Loucy (cell line): Measurements from ENCODE around the gene ACTA2.

ENCODE experiments used
- EZH2phosphoT487 ChIP-seq: fragments of 200-600 bp; IDR thresholded peaks from 2 replicates; pipeline ENCODE4 v1.6.1; 2018; ENCODE audit warnings: antibody characterized with exemption, mild to moderate bottlenecking, moderate library complexity, borderline replicate concordance
- TF ChIP-seq, protein P1 (sequence below): fragments of 200-600 bp; sonication (generic); conservative IDR thresholded peaks from 2 replicates; pipeline ENCODE4 v1.5.1; 2014; ENCODE audit warnings: mild to moderate bottlenecking, antibody characterized with exemption, low read length

DNA sequence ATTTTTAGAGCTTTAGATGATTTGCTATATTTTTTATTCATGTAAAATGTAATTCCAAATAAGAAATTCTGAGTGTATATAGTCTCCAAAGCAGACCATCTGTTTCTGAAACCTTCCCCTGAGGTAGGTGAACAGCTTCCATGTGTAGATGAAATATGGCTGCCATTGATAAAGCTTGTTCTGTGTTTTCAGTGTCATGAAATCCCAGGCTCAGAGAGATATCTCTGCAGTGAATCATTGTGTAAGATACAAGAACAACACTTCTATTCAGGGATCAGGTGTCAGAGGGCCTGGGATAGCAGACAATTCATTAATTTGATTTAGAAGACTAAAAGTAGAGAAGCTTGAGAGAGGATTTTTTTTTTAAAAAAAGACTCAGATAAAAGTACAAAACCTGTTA is 29.1 kb downstream of the ACTA2 start:
- TF ChIP-seq, protein P1, sequence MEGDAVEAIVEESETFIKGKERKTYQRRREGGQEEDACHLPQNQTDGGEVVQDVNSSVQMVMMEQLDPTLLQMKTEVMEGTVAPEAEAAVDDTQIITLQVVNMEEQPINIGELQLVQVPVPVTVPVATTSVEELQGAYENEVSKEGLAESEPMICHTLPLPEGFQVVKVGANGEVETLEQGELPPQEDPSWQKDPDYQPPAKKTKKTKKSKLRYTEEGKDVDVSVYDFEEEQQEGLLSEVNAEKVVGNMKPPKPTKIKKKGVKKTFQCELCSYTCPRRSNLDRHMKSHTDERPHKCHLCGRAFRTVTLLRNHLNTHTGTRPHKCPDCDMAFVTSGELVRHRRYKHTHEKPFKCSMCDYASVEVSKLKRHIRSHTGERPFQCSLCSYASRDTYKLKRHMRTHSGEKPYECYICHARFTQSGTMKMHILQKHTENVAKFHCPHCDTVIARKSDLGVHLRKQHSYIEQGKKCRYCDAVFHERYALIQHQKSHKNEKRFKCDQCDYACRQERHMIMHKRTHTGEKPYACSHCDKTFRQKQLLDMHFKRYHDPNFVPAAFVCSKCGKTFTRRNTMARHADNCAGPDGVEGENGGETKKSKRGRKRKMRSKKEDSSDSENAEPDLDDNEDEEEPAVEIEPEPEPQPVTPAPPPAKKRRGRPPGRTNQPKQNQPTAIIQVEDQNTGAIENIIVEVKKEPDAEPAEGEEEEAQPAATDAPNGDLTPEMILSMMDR: no peak
- TF ChIP-seq EZH2phosphoT487: no peak
